NCI-H1436 treated with DMSO at 0.1 percent for 48 hours (cell line): ENCODE results near the gene MME.
"Not testable (repeated sequence)": the region's sequence is repeated elsewhere in the genome, so short reads cannot be mapped to it uniquely, and the experiment has no call there.

ENCODE experiments used
- DNase-seq: peaks from one replicate; lab custom pipeline; 2025; lab: John Stamatoyannopoulos, UW

MME gene

GRCh38 chr3:155084567-155084966, 4.4 kb downstream of the MME start:
- DNase-seq: no peak

- DNase-seq: no peak
Observed at GRCh38 chr3:155086051-155086450, 5.9 kb downstream of the MME start.

GRCh38 chr3:155088706-155089345, 8.7 kb downstream of the MME start:
- no peak for DNase-seq

GRCh38 chr3:155089495-155089894, 9.4 kb downstream of the MME start:
- no peak for DNase-seq

GRCh38 chr3:155093261-155093660, 13.1 kb downstream of the MME start:
- no peak for DNase-seq

- no peak for DNase-seq
Observed at GRCh38 chr3:155096303-155097008, 16.3 kb downstream of the MME start.

- DNase-seq: no peak
Observed at GRCh38 chr3:155097009-155097349, 16.9 kb downstream of the MME start.

- DNase-seq: no peak
Observed at GRCh38 chr3:155101398-155101797, 21.3 kb downstream of the MME start.

GRCh38 chr3:155102329-155102728, 22.2 kb downstream of the MME start:
- DNase-seq: no peak

- DNase-seq: no peak
Observed at GRCh38 chr3:155103686-155104085, 23.6 kb downstream of the MME start.

GRCh38 chr3:155106119-155106518, 26.0 kb downstream of the MME start:
- no peak for DNase-seq

GRCh38 chr3:155110022-155110421, 29.9 kb downstream of the MME start:
- no peak for DNase-seq

- no peak for DNase-seq
Observed at GRCh38 chr3:155110996-155111901, 31.1 kb downstream of the MME start.

GRCh38 chr3:155111971-155112370, 31.9 kb downstream of the MME start:
- DNase-seq: no peak

GRCh38 chr3:155112661-155113389, 32.7 kb downstream of the MME start:
- no peak for DNase-seq

- not testable (repeated sequence) for DNase-seq
Observed at GRCh38 chr3:155124745-155125144, 44.6 kb downstream of the MME start.

- DNase-seq: no peak
Observed at GRCh38 chr3:155129396-155129795, 49.3 kb downstream of the MME start.

- DNase-seq: no peak
Observed at GRCh38 chr3:155130001-155130400, 49.9 kb downstream of the MME start.

GRCh38 chr3:155131104-155131503, 51.0 kb downstream of the MME start:
- no peak for DNase-seq

GRCh38 chr3:155134311-155134710, 54.2 kb downstream of the MME start:
- not testable (repeated sequence) for DNase-seq

GRCh38 chr3:155135003-155135402, 54.9 kb downstream of the MME start:
- DNase-seq: no peak

- DNase-seq: no peak
Observed at GRCh38 chr3:155138677-155139076, 58.6 kb downstream of the MME start.
